T-cell (primary cell): Measurements from ENCODE around the gene NEURL1. TPM values are rescaled to one million over a fixed set of nuclear protein-coding genes. Genes with fewer than 3 reads are reported as not detected.

Source experiments
- ATAC-seq, 4 experiments: fragments of 200-7000 bp in 3 of 4; fragments of 150-1000 bp in 1 of 4; cut with Tn5 transposase; replicated peaks in 1 of 4; 1 replicate in 3 of 4; 2 replicates in 1 of 4; pipeline ENCODE4 v1.10.0; 2021; ENCODE audit warnings: moderate library complexity in 3 of 4, mild to moderate bottlenecking in 2 of 4, moderate number of reproducible peaks in 1 of 4
- CTCF ChIA-PET, 2 donors: fragments of 300-600 bp; sonication (Branson Sonifier 250); formaldehyde crosslinking; loops; one replicate each; lab custom pipeline; 2022; ENCODE audit warnings: antibody characterized with exemption in 2 of 2; lab: Charles Lee
- POLR2A ChIA-PET, 2 donors: fragments of 300-600 bp; sonication (Branson Sonifier 250); formaldehyde crosslinking; loops; one replicate each; lab custom pipeline; 2022; ENCODE audit warnings: antibody characterized with exemption in 2 of 2; lab: Charles Lee
- DNase-seq, 35 experiments: peaks; one replicate each; pipeline versions ENCODE4 v3.0.0 to v3.0.0-alpha.2; 2013 to 2023
- H3K27ac ChIP-seq: one replicate; pipeline ENCODE4 v1.5.1; 2013; ENCODE audit warnings: low read length
- H3K27me3 ChIP-seq, 2 experiments: replicated peaks in 1 of 2; 1 replicate in 1 of 2; 2 replicates in 1 of 2; pipeline versions ENCODE4 v1.6.1 to v1.7.0; 2013; ENCODE audit warnings: low read length in 1 of 2, mixed read lengths in 1 of 2; ENCODE audit not compliant: control insufficient read depth in 2 of 2, insufficient read depth in 2 of 2; ENCODE audit errors: extremely low read depth in 1 of 2
- H3K36me3 ChIP-seq, 2 donors: 1 replicate in 1 of 2; 2 replicates in 1 of 2; pipeline versions ENCODE4 v1.6.1 to v1.7.0; 2013; ENCODE audit warnings: low read length in 1 of 2; ENCODE audit not compliant: control insufficient read depth in 2 of 2, insufficient read depth in 1 of 2; ENCODE audit errors: extremely low read depth in 1 of 2
- H3K4me1 ChIP-seq, 2 experiments: 1 replicate in 1 of 2; 2 replicates in 1 of 2; pipeline versions ENCODE4 v1.6.1 to v1.7.0; 2013; ENCODE audit warnings: low read length in 2 of 2, mixed read lengths in 1 of 2; ENCODE audit not compliant: insufficient read depth in 2 of 2, control insufficient read depth in 1 of 2; ENCODE audit errors: extremely low read depth in 1 of 2
- H3K4me3 ChIP-seq, 2 donors: 1 replicate in 1 of 2; 2 replicates in 1 of 2; pipeline versions ENCODE4 v1.5.1 to v1.7.0; 2013; ENCODE audit warnings: mild to moderate bottlenecking in 2 of 2, low read length in 1 of 2, moderate library complexity in 1 of 2; ENCODE audit not compliant: control insufficient read depth in 1 of 2; ENCODE audit errors: extremely low read depth in 1 of 2
- H3K9me3 ChIP-seq: 2 replicates; pipeline ENCODE4 v1.7.0; 2013
- H3K27ac Mint-ChIP-seq, 2 donors: one replicate each; pipeline ENCODE4 v1.8.0; 2020 to 2021; ENCODE audit warnings: mild to moderate bottlenecking in 2 of 2, mixed read lengths in 2 of 2
- H3K27me3 Mint-ChIP-seq, 2 donors: one replicate each; pipeline ENCODE4 v1.8.0; 2021 to 2022; ENCODE audit warnings: mixed read lengths in 2 of 2
- H3K36me3 Mint-ChIP-seq: one replicate; pipeline ENCODE4 v1.8.0; 2021; ENCODE audit warnings: mixed read lengths
- H3K4me1 Mint-ChIP-seq, 3 donors: one replicate each; pipeline ENCODE4 v1.8.0; 2020 to 2022; ENCODE audit warnings: mixed read lengths in 3 of 3, mild to moderate bottlenecking in 1 of 3
- H3K4me3 Mint-ChIP-seq, 3 donors: one replicate each; pipeline ENCODE4 v1.8.0; 2020 to 2022; ENCODE audit warnings: mild to moderate bottlenecking in 3 of 3, mixed read lengths in 3 of 3, moderate library complexity in 3 of 3
- H3K9me3 Mint-ChIP-seq, 3 donors: one replicate each; pipeline ENCODE4 v1.8.0; 2020 to 2022; ENCODE audit warnings: mixed read lengths in 3 of 3
- WGBS: methylation state at CpG from one replicate; pipeline ENCODE4 v1.1.5; 2013; ENCODE audit warnings: missing lambda C conversion rate; ENCODE audit not compliant: insufficient coverage; 5-methylcytosine and 5-hydroxymethylcytosine counted together
- total RNA-seq, 35 experiments: library from RNA in 6 of 35; stranded (reverse) in 6 of 35; fragments of 120-200 nt in 1 of 35; gene quantifications; one replicate each; pipeline versions ENCODE4 v1.2.1 to v1.2.4 and lab custom pipeline; 2013 to 2026

NEURL1 gene
- total RNA-seq, 5 donors from 2014 or later (not counting 1 experiment from before 2014, with no cell fraction given) = 0.46 to 1.7 (median 0.84) TPM

DNA sequence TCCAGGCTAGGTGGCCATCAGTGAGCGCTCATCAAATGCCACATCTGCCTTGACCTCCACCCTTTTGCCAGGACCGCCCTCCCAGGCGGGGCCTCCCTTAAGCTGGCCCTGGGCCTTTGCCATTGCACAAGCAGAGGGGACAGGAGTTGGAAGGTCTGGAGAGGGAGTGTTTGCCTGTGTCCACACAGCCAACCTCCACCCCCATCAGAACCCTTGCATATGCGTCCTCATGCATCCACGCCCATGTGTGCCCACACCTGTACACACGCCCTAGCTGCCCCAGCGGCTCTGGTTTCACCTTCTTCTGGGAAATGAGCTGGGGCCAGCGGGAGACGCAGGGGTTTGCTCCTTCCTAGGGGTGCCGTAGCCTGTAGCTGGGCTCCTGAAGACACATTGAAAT lies 64.0 kb downstream of the NEURL1 start:
- WGBS = 91% methylated on average over 4 of the region's 10 CpGs
- Mint-ChIP-seq H3K36me3 (no peaks in the 10 kb centered on the region), H3K4me3 (no peak overlapping the region), H3K27ac (no peak overlapping the region), H3K4me1 (peaks cover 13 to 18% (median 16%) of the 10 kb centered on the region in 3 donors), H3K27me3 (peaks cover 13 to 38% of the 10 kb centered on the region in 2 donors), H3K9me3 (no peaks in the 10 kb centered on the region)
- no peaks in the 10 kb centered on the region for H3K9me3 ChIP-seq
- ChIA-PET POLR2A (interaction anchor here in 1 of 2 donors (0.6 kb wide), 1 partner anchor 721 kb away, joined by 3 read pairs; no protein-coding TSS in a partner anchor), CTCF (no interaction called here)
- ATAC-seq (no peak), DNase-seq (no peak)
- H3K4me3 ChIP-seq = no peak overlapping the region
- no peak overlapping the region for H3K27ac ChIP-seq
- peaks cover 7 to 20% of the 10 kb centered on the region in 2 experiments for H3K4me1 ChIP-seq
- no peaks in the 10 kb centered on the region for H3K36me3 ChIP-seq
- H3K27me3 ChIP-seq = peaks cover 0 to 70% of the 10 kb centered on the region in 2 experiments

DNA sequence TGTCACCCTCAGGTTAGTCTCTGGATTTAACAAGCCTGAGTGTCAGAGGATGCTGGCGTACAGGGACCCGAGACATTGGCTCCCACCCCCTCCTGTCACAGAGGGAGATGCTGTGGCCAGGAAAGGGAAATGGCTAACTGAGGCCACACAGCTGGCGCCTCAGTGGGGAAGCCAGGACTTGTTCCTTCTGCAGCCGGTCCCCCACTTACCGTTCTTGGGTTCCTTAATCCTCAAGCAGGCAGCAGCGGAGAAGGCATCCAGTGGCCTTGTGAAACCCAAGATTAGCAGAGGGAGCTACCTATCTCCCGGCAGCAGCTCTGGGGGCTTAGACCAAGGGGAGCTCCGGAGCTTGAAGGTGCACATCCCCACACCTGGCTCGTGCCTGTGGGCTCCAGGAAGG lies 65.4 kb downstream of the NEURL1 start:
- Histone ChIP-seq H3K4me1 (peaks cover 5 to 17% of the 10 kb centered on the region in 2 experiments), H3K27me3 (peaks cover 0 to 64% of the 10 kb centered on the region in 2 experiments), H3K4me3 (no peak overlapping the region), H3K36me3 (no peaks in the 10 kb centered on the region), H3K27ac (no peak overlapping the region), H3K9me3 (no peaks in the 10 kb centered on the region)
- Mint-ChIP-seq H3K36me3 (no peaks in the 10 kb centered on the region), H3K9me3 (no peaks in the 10 kb centered on the region), H3K4me3 (no peak overlapping the region), H3K4me1 (peaks cover 11 to 14% (median 13%) of the 10 kb centered on the region in 3 donors), H3K27ac (no peak overlapping the region), H3K27me3 (peaks cover 13 to 38% of the 10 kb centered on the region in 2 donors)
- ChIA-PET CTCF (interaction anchor here in 1 of 2 donors (0.7 kb wide), 1 partner anchor 47 kb away, joined by 7 read pairs; no protein-coding TSS in a partner anchor), POLR2A (no interaction called here)
- 40% methylated on average over 6 of the region's 9 CpGs for WGBS
- ATAC-seq (no peak), DNase-seq (no peak)

DNA sequence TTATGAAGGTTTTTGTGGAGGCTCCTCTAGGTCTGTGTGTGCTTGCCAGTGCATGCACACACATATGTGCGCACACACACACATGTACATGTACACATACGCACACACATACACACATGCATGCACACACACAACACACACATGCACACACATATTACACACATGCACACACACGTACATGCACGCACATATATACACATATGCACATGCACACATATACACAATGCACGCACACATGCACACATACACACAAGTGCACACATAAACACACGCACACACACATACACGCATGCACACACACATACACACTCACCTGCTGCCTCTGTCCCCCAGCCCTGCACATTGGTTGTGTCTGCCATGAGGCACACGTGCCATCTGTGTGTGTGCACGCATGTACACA lies 66.3 kb downstream of the NEURL1 start:
- no peak for ATAC-seq
- H3K27me3 ChIP-seq = peaks cover 0 to 64% of the 10 kb centered on the region in 2 experiments
- no peaks in the 10 kb centered on the region for H3K9me3 ChIP-seq
- DNase-seq = no peak
- H3K4me1 ChIP-seq = peaks cover 0 to 8% of the 10 kb centered on the region in 2 experiments
- Mint-ChIP-seq H3K9me3 (no peaks in the 10 kb centered on the region), H3K36me3 (no peaks in the 10 kb centered on the region), H3K27me3 (peaks cover 11 to 32% of the 10 kb centered on the region in 2 donors), H3K4me3 (no peak overlapping the region), H3K27ac (no peak overlapping the region), H3K4me1 (peaks cover 2 to 6% (median 4%) of the 10 kb centered on the region in 3 donors)
- WGBS = 74% methylated on average over 5 of the region's 9 CpGs
- H3K4me3 ChIP-seq = no peak overlapping the region
- H3K27ac ChIP-seq = no peak overlapping the region
- POLR2A ChIA-PET = no interaction called here
- no peaks in the 10 kb centered on the region for H3K36me3 ChIP-seq
- CTCF ChIA-PET = no interaction called here

DNA sequence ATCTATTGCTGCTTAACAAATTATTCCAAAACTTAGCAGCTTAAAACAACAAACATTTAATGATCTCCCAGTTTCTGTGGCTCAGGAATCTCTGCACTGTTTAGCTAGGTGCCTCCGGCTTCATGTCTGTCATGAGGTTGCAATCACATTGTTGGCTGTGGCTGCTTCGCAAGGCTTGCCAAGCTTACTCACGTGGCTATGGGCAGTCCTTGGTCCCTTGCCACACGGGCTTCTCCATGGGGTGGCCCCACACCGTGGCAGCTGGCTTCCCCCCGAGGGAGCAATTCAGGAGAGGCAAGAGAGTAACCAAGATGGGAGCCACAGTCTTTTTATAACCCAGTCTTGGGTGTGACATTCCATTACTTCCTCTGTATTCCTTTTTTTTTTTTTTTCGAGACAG lies 67.4 kb downstream of the NEURL1 start:
- Histone ChIP-seq H3K4me1 (no peaks in the 10 kb centered on the region), H3K27ac (no peak overlapping the region), H3K4me3 (no peak overlapping the region), H3K9me3 (no peaks in the 10 kb centered on the region), H3K36me3 (no peaks in the 10 kb centered on the region), H3K27me3 (peaks cover 0 to 63% of the 10 kb centered on the region in 2 experiments)
- CTCF ChIA-PET = no interaction called here
- Mint-ChIP-seq H3K4me3 (no peak overlapping the region), H3K27me3 (peaks cover 12 to 31% of the 10 kb centered on the region in 2 donors), H3K9me3 (no peaks in the 10 kb centered on the region), H3K36me3 (no peaks in the 10 kb centered on the region), H3K4me1 (peaks cover 0 to under 1% (median 0%) of the 10 kb centered on the region in 3 donors), H3K27ac (no peak overlapping the region)
- no peak for ATAC-seq
- WGBS = 89% methylated on average over 6 of the region's 7 CpGs
- POLR2A ChIA-PET = no interaction called here
- DNase-seq = no peak

DNA sequence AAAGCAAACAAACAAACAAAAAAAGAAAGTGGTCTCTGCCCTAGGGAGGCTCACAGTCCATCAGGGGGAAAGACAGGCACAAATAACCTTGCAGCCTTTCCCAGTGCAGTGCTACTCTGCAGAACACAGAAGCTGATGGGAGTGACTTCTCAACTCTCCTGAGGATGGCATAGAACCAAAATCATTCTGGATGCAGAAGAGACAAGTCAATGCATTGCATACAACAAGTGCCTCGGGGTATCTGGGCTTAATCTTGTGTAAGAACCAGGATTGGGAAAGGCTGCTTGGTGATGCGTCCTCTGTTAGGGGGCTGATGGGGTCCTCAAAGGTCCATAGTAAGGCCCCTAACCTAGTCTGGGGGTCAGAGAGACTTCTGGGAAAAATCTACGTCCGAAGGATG lies 68.9 kb downstream of the NEURL1 start:
- Histone ChIP-seq H3K4me3 (no peak overlapping the region), H3K36me3 (no peaks in the 10 kb centered on the region), H3K9me3 (no peaks in the 10 kb centered on the region), H3K27me3 (peaks cover 0 to 49% of the 10 kb centered on the region in 2 experiments), H3K4me1 (no peaks in the 10 kb centered on the region), H3K27ac (no peak overlapping the region)
- POLR2A ChIA-PET = no interaction called here
- no peak overlapping the region for H3K27ac Mint-ChIP-seq
- DNase-seq (no peak), ATAC-seq (no peak)
- no peaks in the 10 kb centered on the region for H3K36me3 Mint-ChIP-seq
- H3K4me3 Mint-ChIP-seq = no peak overlapping the region
- peaks cover 12 to 19% of the 10 kb centered on the region in 2 donors for H3K27me3 Mint-ChIP-seq
- 50% methylated on average over 4 of the region's 4 CpGs for WGBS
- no peaks in the 10 kb centered on the region for H3K4me1 Mint-ChIP-seq
- CTCF ChIA-PET = no interaction called here
- no peaks in the 10 kb centered on the region for H3K9me3 Mint-ChIP-seq

DNA sequence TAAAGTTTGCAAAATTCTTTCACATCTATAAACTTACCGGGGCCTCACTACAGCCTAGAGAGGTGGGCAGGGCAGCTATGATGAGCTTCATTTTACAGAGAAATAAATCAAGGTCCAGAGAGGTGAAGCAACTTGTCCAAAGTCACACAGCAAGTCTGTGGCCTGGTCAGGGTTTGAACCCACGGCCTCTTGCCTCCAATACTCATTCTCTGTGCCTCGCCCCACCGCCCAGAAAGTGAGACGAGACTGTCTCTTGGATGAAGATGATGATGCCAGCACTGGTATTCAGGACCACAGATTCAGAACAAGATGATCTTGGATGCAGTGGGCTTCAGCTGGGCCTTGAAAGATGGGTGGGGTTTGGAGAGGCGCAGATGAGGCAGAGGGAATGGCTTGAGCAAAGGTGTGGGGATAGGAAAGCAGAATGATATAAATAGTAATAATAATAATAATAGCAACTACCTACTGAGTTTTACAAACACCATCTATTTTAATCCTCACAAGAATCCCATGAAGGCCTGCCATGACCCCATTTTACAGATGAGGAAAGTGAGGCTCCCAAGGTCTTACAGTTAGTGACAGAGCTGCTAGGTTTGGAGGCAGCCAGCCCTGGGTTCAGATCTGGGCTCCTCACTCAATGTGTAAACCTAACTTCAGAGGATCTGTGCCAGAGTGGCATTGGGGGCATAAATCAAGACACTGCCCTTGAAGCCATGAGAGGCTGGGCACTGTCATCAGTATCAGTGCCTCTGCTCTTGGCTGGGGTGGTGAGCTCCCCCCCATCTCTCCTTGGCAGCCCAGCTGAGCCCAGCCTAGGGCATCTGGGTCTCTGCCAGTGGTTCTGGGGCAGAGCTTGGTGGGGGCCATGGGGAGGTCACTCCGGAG lies 70.0 kb downstream of the NEURL1 start:
- no peak overlapping the region for H3K4me3 ChIP-seq
- ChIA-PET CTCF (no interaction called here), POLR2A (interaction anchor here in 1 of 2 donors (0.7 kb wide), 1 partner anchor 1750 kb away, joined by 3 read pairs; no protein-coding TSS in a partner anchor)
- H3K27ac ChIP-seq = no peak overlapping the region
- ATAC-seq (no peak), DNase-seq (no peak)
- no peak overlapping the region for H3K4me3 Mint-ChIP-seq
- no peaks in the 10 kb centered on the region for H3K4me1 ChIP-seq
- no peaks in the 10 kb centered on the region for H3K9me3 ChIP-seq
- H3K27ac Mint-ChIP-seq = no peak overlapping the region
- peaks cover 0 to 44% of the 10 kb centered on the region in 2 experiments for H3K27me3 ChIP-seq
- no peaks in the 10 kb centered on the region for H3K9me3 Mint-ChIP-seq
- no peaks in the 10 kb centered on the region for H3K4me1 Mint-ChIP-seq
- H3K36me3 ChIP-seq = no peaks in the 10 kb centered on the region
- H3K27me3 Mint-ChIP-seq = peaks cover 6 to 13% of the 10 kb centered on the region in 2 donors
- H3K36me3 Mint-ChIP-seq = no peaks in the 10 kb centered on the region
- 98% methylated on average over 5 of the region's 7 CpGs for WGBS
